Activated CD4-positive, alpha-beta memory T cell treated with anti-CD3 and anti-CD28 coated beads for 36 hours (primary cell): ENCODE results near the gene CABP7. TPM values are rescaled to one million over a fixed set of nuclear protein-coding genes. Genes with fewer than 3 reads are reported as not detected.

Experiments used
- CTCF ChIA-PET: fragments of 350-600 bp; sonication (Branson Sonifier 250); formaldehyde crosslinking; loops from one replicate; lab custom pipeline; 2021; ENCODE audit warnings: antibody characterized with exemption, inconsistent platforms; lab: Charles Lee
- POLR2A ChIA-PET: fragments of 350-600 bp; sonication (Branson Sonifier 250); formaldehyde crosslinking; loops from one replicate; lab custom pipeline; 2021; ENCODE audit warnings: antibody characterized with exemption; lab: Charles Lee
- DNase-seq: peaks from one replicate; pipeline ENCODE4 v3.0.0-alpha.2; 2020
- H3K27ac Mint-ChIP-seq: one replicate; pipeline ENCODE4 v1.8.0; 2021; ENCODE audit warnings: mixed read lengths
- H3K27me3 Mint-ChIP-seq: one replicate; pipeline ENCODE4 v1.8.0; 2021; ENCODE audit warnings: mixed read lengths
- H3K36me3 Mint-ChIP-seq: one replicate; pipeline ENCODE4 v1.8.0; 2021; ENCODE audit warnings: mixed read lengths
- H3K4me1 Mint-ChIP-seq: one replicate; pipeline ENCODE4 v1.8.0; 2021; ENCODE audit warnings: low read depth, mixed read lengths
- H3K4me3 Mint-ChIP-seq: one replicate; pipeline ENCODE4 v1.8.0; 2021; ENCODE audit warnings: mild to moderate bottlenecking, mixed read lengths
- H3K9me3 Mint-ChIP-seq: one replicate; pipeline ENCODE4 v1.8.0; 2021; ENCODE audit warnings: mixed read lengths
- intact Hi-C: fragments of 100-400 bp; cut with micrococcal nuclease; formaldehyde crosslinking; loops from one replicate; pipeline ENCODE4 v1.15.1; 2023
- total RNA-seq, 2 experiments: library from RNA; stranded (reverse); gene quantifications; one replicate each; pipeline ENCODE4 v1.2.3, GENCODE V29; 2021

The CABP7 gene
- total RNA-seq, 2 experiments from 2014 or later = 0.07 TPM; not detected in 1

DNA sequence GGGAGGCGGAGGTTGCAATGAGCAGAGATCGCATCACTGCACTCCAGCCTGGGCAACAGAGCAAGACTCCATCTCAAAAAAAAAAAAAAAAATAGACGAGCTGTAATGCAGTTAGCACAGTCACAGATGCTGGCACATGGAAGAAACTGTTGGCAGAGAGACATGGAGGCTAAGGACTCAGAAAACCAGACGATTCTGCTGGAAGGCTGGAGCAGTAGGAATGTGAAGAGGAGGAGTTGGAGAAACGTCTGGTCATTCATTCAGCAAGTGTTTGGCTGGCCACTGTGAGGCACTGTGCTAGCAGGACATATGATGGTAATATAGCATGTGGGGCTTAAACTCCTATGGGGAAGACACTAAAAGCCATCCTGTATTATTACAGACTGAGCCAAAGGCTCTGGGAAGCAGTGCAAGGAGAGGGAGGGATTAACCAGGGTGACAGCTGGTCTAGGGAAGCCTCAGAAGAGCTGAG lies 52.4 kb downstream of the CABP7 start:
- H3K4me1 Mint-ChIP-seq = peaks cover 13% of the 10 kb centered on the region
- CTCF ChIA-PET = interaction anchor here (1.2 kb wide), 1 partner anchor 316 kb away, joined by 3 read pairs; no protein-coding TSS in a partner anchor
- no peak overlapping the region for H3K4me3 Mint-ChIP-seq
- intact Hi-C loops = no loop called here
- peaks cover 23% of the 10 kb centered on the region for H3K36me3 Mint-ChIP-seq
- no peaks in the 10 kb centered on the region for H3K9me3 Mint-ChIP-seq
- no peak overlapping the region for H3K27ac Mint-ChIP-seq
- POLR2A ChIA-PET = no interaction called here
- DNase-seq = no peak
- H3K27me3 Mint-ChIP-seq = no peaks in the 10 kb centered on the region

DNA sequence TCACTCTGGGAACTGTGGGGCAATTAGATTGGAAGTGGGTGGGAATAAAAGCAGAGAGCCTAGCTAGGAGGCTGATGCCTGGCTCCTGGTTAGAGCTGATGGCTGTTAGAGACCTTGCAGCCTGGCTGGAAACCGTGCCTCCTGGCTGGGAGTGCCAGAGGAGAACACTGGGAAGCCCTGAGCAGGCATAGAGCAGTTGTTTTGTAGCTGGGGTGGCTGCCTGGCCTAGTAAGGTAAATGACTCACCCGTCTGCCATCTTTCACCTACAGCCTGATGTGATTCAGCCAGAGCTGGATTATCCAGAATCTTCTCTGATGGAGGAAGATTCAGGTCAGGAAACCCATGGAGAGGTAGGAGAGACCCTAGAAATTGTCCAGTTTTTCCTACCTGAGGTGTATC lies 53.4 kb downstream of the CABP7 start:
- H3K27me3 Mint-ChIP-seq = no peaks in the 10 kb centered on the region
- POLR2A ChIA-PET = no interaction called here

DNA sequence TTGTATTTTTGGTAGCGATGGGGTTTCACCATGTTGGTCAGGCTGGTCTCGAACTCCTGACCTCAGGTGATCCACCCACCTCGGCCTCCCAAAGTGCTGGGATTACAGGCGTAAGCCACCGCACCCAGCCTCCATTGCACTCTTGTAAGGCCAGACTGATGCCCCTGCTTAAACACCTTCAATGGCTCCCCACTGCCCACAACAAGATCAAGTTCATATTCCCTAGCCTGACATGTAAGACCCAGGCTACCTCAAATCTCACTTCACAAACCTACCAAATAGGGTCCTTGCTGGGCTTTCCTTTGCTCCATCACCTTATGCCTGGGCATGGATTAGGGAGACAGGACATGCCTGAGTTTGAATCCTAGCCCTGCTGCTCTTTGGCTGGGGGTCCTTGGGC lies 60.4 kb downstream of the CABP7 start:
- ChIA-PET CTCF (interaction anchor here (1.7 kb wide), 1 partner anchor 144 kb away, joined by 3 read pairs; no protein-coding TSS in a partner anchor), POLR2A (no interaction called here)
- no peaks in the 10 kb centered on the region for H3K4me1 Mint-ChIP-seq
- no peak overlapping the region for H3K27ac Mint-ChIP-seq
- no peaks in the 10 kb centered on the region for H3K36me3 Mint-ChIP-seq
- H3K4me3 Mint-ChIP-seq = no peak overlapping the region
- DNase-seq = no peak
- no peaks in the 10 kb centered on the region for H3K9me3 Mint-ChIP-seq
- intact Hi-C loops = no loop called here
- no peaks in the 10 kb centered on the region for H3K27me3 Mint-ChIP-seq

More for the DNA sequence above, 53.4 kb downstream of the CABP7 start:
- CTCF ChIA-PET = interaction anchor here (1.2 kb wide), 1 partner anchor 315 kb away, joined by 3 read pairs; no protein-coding TSS in a partner anchor
- Mint-ChIP-seq H3K36me3 (peaks cover 19% of the 10 kb centered on the region), H3K27ac (no peak overlapping the region), H3K9me3 (no peaks in the 10 kb centered on the region), H3K4me3 (no peak overlapping the region), H3K4me1 (peaks cover 7% of the 10 kb centered on the region)
- no peak for DNase-seq
- intact Hi-C loops = no loop called here

DNA sequence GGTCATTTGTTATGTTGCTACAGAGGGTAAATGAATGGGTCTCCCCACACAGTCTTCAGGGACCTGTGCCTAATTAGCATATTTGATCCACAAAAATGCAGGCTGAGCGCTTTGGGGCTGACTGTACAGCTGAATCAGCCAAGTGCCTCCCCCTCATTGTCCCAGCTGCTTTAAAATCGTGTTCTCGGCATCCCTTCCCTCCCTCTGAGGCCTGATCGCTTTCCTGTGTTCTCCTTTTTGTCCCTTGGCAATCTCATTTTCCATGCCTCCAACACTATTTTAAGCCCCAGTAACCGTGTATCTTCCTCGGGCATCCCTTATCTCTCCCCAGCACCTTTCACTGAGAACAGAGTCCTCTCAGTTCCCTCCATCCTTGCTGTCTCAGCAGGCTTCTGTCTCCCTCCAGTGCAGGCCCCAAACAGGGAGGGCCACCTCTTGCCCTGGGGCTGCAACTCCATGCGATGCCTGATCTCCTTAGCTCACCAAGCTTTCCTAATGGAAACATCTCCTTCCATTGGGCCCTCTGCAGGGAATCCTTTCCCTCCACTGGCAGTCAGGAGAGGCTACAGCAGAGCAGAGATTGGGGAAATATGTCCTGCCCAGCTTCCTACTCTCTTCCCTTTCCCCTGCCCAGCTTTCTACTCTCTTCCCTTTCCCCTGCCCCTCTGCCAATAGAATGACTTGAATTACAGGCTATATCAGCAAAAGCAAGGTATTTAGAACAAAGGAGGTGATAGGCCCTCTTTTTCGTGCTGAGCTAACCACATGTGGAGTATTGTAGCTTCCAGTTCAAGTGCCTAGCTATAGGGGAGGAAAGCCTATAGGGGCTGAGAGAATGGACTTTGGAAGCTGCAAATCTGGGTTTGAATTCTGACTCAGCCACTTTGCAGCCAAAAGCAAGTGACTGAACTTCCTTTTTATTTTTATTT lies 61.2 kb downstream of the CABP7 start:
- no peaks in the 10 kb centered on the region for H3K36me3 Mint-ChIP-seq
- H3K4me1 Mint-ChIP-seq = no peaks in the 10 kb centered on the region
- H3K27ac Mint-ChIP-seq = no peak overlapping the region
- no peaks in the 10 kb centered on the region for H3K9me3 Mint-ChIP-seq
- intact Hi-C loops = no loop called here
- DNase-seq = no peak
- ChIA-PET CTCF (interaction anchor here (1.6 kb wide), 1 partner anchor 224 kb away, joined by 6 read pairs; no protein-coding TSS in a partner anchor), POLR2A (interaction anchor here (1.5 kb wide), 1 partner anchor 14 kb away, joined by 3 read pairs; the partner anchor contains the start of genes UQCR10 and ZMAT5)
- no peaks in the 10 kb centered on the region for H3K27me3 Mint-ChIP-seq
- no peak overlapping the region for H3K4me3 Mint-ChIP-seq

Other genes starting within 250 kb of the CABP7 start
- gene NEFH, start 239.8 kb upstream of the CABP7 start, total RNA-seq = 1 to 10 TPM; 4.1 to 4.4 TPM
- 10 to 100 TPM; 52.0 to 54.6 TPM for gene THOC5, start 166.2 kb upstream of the CABP7 start, total RNA-seq
- gene NIPSNAP1, start 138.9 kb upstream of the CABP7 start, total RNA-seq = 10 to 100 TPM; 60.9 to 63.2 TPM
- gene NF2, start 116.4 kb upstream of the CABP7 start, total RNA-seq = 10 to 100 TPM; 40.4 to 44.2 TPM
- 10 to 100 TPM; 18.1 to 20.6 TPM for gene ZMAT5, start 47.0 kb downstream of the CABP7 start, total RNA-seq
- 10 to 100 TPM; 81.4 to 87.4 TPM for gene UQCR10, start 47.4 kb downstream of the CABP7 start, total RNA-seq
- 10 to 100 TPM; 55.5 to 56.8 TPM for gene ASCC2, start 118.3 kb downstream of the CABP7 start, total RNA-seq
- gene MTMR3, start 163.2 kb downstream of the CABP7 start, total RNA-seq = 10 to 100 TPM; 22.7 to 25.3 TPM